Measurements from ENCODE around the gene RSRC1.
"Not testable (repeated sequence)": the region's sequence is repeated elsewhere in the genome, so short reads cannot be mapped to it uniquely, and the experiment has no call there.

The RSRC1 gene

DNA sequence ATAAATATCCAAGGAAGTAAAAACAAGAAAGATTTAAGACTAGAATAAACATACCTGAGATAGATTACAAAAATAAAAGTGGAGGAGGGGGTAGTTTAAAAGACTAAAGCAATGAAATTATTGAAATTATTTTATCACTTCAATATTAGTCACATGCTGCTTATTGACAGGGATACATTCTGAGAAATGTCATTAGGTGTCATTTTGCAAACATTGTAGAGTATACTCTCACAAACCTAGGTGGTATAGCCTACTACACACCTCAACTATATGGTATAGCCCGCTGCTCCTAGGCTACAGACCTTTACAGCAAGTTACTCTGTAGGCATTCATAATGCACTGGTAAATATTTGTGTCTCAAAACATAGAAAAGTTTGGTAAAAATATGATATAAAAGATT is 384.0 kb downstream of the RSRC1 start:
- no peak overlapping the region for H2BK12ac ChIP-seq (ENCODE audit: low read length)
- H3K79me1 ChIP-seq (ENCODE audit: low read length), result no peaks in the 10 kb centered on the region
- no peak overlapping the region for H3K4me3 ChIP-seq (ENCODE audit: low read depth, low read length)
- H2BK120ac ChIP-seq (ENCODE audit: insufficient read depth, low read length, poor library complexity), result no peak overlapping the region
- DNase-seq, result no peak
- H3K9me3 ChIP-seq (ENCODE audit: insufficient read depth, low read depth, low read length), result no peaks in the 10 kb centered on the region
- H4K8ac ChIP-seq (ENCODE audit: low read depth, low read length), result no peak overlapping the region
- no peak overlapping the region for H4K12ac ChIP-seq (ENCODE audit: low read depth, low read length)
- no peak overlapping the region for H2AFZ ChIP-seq (ENCODE audit: insufficient read depth, low read length, poor library complexity)
- H3K4ac ChIP-seq (ENCODE audit: low read depth, low read length), result no peak overlapping the region
- no peak overlapping the region for H3K23ac ChIP-seq (ENCODE audit: low read length)
- WGBS (ENCODE audit: extremely low coverage, insufficient coverage, insufficient read length), result no CpG with 5 or more reads among the region's 1 CpG
- H3K18ac ChIP-seq (ENCODE audit: low read length), result no peak overlapping the region
- no peak overlapping the region for H2AK5ac ChIP-seq (ENCODE audit: low read length)
- H3K14ac ChIP-seq (ENCODE audit: low read length), result no peak overlapping the region
- H4K91ac ChIP-seq (ENCODE audit: low read depth, low read length), result no peak overlapping the region
- no peak overlapping the region for H2BK5ac ChIP-seq (ENCODE audit: low read depth, low read length, poor library complexity)
- H3K4me2 ChIP-seq (ENCODE audit: low read length), result no peak overlapping the region
- H3K4me1 ChIP-seq (ENCODE audit: control insufficient read depth in 1 of 2, insufficient read depth in 2 of 2, low read length in 2 of 2), result no peaks in the 10 kb centered on the region
- H3K9ac ChIP-seq (ENCODE audit: low read length), result no peak overlapping the region
- no peaks in the 10 kb centered on the region for H3K36me3 ChIP-seq (ENCODE audit: control insufficient read depth in 1 of 2, insufficient read depth in 2 of 2, low read length in 2 of 2)
- no peak overlapping the region for H3K27ac ChIP-seq (ENCODE audit: low read depth, low read length)
- H3K79me2 ChIP-seq (ENCODE audit: control insufficient read depth, insufficient read depth, low read length, poor library complexity), result no peaks in the 10 kb centered on the region
- no peaks in the 10 kb centered on the region for H3K27me3 ChIP-seq (ENCODE audit: insufficient read depth, low read length)

- no peak overlapping the region for H4K12ac ChIP-seq (ENCODE audit: low read depth, low read length)
- no peak overlapping the region for H3K9ac ChIP-seq (ENCODE audit: low read length)
- H3K4me1 ChIP-seq (ENCODE audit: control insufficient read depth in 1 of 2, insufficient read depth in 2 of 2, low read length in 2 of 2), result no peaks in the 10 kb centered on the region
- no peaks in the 10 kb centered on the region for H3K9me3 ChIP-seq (ENCODE audit: insufficient read depth, low read depth, low read length)
- no peak overlapping the region for H3K14ac ChIP-seq (ENCODE audit: low read length)
- no peak overlapping the region for H3K23ac ChIP-seq (ENCODE audit: low read length)
- no peak overlapping the region for H4K8ac ChIP-seq (ENCODE audit: low read depth, low read length)
- no peak overlapping the region for H4K91ac ChIP-seq (ENCODE audit: low read depth, low read length)
- H3K36me3 ChIP-seq (ENCODE audit: control insufficient read depth in 1 of 2, insufficient read depth in 2 of 2, low read length in 2 of 2), result no peaks in the 10 kb centered on the region
- no peaks in the 10 kb centered on the region for H3K79me2 ChIP-seq (ENCODE audit: control insufficient read depth, insufficient read depth, low read length, poor library complexity)
- H3K4me3 ChIP-seq (ENCODE audit: low read depth, low read length), result no peak overlapping the region
- H3K27ac ChIP-seq (ENCODE audit: low read depth, low read length), result no peak overlapping the region
- H3K18ac ChIP-seq (ENCODE audit: low read length), result no peak overlapping the region
- no peak overlapping the region for H2AK5ac ChIP-seq (ENCODE audit: low read length)
- H3K4me2 ChIP-seq (ENCODE audit: low read length), result no peak overlapping the region
- no peak overlapping the region for H2BK120ac ChIP-seq (ENCODE audit: insufficient read depth, low read length, poor library complexity)
- no peaks in the 10 kb centered on the region for H3K27me3 ChIP-seq (ENCODE audit: insufficient read depth, low read length)
- H2AFZ ChIP-seq (ENCODE audit: insufficient read depth, low read length, poor library complexity), result no peak overlapping the region
- H3K4ac ChIP-seq (ENCODE audit: low read depth, low read length), result no peak overlapping the region
- H2BK5ac ChIP-seq (ENCODE audit: low read depth, low read length, poor library complexity), result no peak overlapping the region
- no peaks in the 10 kb centered on the region for H3K79me1 ChIP-seq (ENCODE audit: low read length)
- DNase-seq, result no peak
- WGBS (ENCODE audit: extremely low coverage, insufficient coverage, insufficient read length), result no CpG with 5 or more reads among the region's 5 CpGs
- H2BK12ac ChIP-seq (ENCODE audit: low read length), result no peak overlapping the region
These were observed 384.8 kb downstream of the RSRC1 start for GRCh38 chr3:158494673-158495072.

DNA sequence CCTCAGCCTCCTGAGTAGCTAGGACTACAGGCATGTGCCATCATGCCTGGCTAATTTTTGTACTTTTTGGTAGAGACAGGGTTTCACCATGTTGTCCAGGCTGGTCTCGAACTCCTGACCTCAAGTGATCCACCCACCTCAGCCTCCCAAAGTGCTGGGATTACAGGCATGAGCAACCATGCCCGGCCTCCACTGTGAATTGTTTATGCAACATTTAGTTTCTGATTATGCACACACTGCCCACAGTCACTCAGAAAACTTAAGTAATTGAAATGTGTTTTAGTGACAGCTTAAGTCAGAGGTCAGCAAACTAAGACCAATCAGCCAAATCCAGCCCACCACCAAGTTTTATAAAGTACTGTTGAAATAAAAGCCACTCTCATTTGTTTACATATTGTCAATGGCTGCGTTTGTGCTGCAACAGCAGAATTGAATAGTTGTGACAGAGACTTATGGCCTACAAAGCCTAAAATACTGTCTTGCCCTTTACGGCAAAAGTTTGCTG is 385.6 kb downstream of the RSRC1 start:
- not testable (repeated sequence) for H3K4me3 ChIP-seq (ENCODE audit: low read depth, low read length); H3K9ac ChIP-seq (ENCODE audit: low read length); H3K4me1 ChIP-seq (ENCODE audit: control insufficient read depth in 1 of 2, insufficient read depth in 2 of 2, low read length in 2 of 2); H3K4ac ChIP-seq (ENCODE audit: low read depth, low read length); H2BK12ac ChIP-seq (ENCODE audit: low read length); H4K91ac ChIP-seq (ENCODE audit: low read depth, low read length); H3K79me1 ChIP-seq (ENCODE audit: low read length); H3K79me2 ChIP-seq (ENCODE audit: control insufficient read depth, insufficient read depth, low read length, poor library complexity); H2BK120ac ChIP-seq (ENCODE audit: insufficient read depth, low read length, poor library complexity); H3K18ac ChIP-seq (ENCODE audit: low read length); H3K27ac ChIP-seq (ENCODE audit: low read depth, low read length); DNase-seq; H3K14ac ChIP-seq (ENCODE audit: low read length); H3K36me3 ChIP-seq (ENCODE audit: control insufficient read depth in 1 of 2, insufficient read depth in 2 of 2, low read length in 2 of 2); H3K4me2 ChIP-seq (ENCODE audit: low read length); H2AK5ac ChIP-seq (ENCODE audit: low read length); H4K12ac ChIP-seq (ENCODE audit: low read depth, low read length); H3K27me3 ChIP-seq (ENCODE audit: insufficient read depth, low read length); H2AFZ ChIP-seq (ENCODE audit: insufficient read depth, low read length, poor library complexity); H3K9me3 ChIP-seq (ENCODE audit: insufficient read depth, low read depth, low read length); H4K8ac ChIP-seq (ENCODE audit: low read depth, low read length); H3K23ac ChIP-seq (ENCODE audit: low read length); H2BK5ac ChIP-seq (ENCODE audit: low read depth, low read length, poor library complexity)
- WGBS (ENCODE audit: extremely low coverage, insufficient coverage, insufficient read length), result no CpG with 5 or more reads among the region's 4 CpGs

GRCh38 chr3:158505117-158505516 is 395.2 kb downstream of the RSRC1 start:
- Histone ChIP-seq H2AFZ (ENCODE audit: insufficient read depth, low read length, poor library complexity) (no peak overlapping the region), H3K23ac (ENCODE audit: low read length) (no peak overlapping the region), H3K9ac (ENCODE audit: low read length) (no peak overlapping the region), H3K4me2 (ENCODE audit: low read length) (no peak overlapping the region), H3K79me2 (ENCODE audit: control insufficient read depth, insufficient read depth, low read length, poor library complexity) (no peaks in the 10 kb centered on the region), H4K8ac (ENCODE audit: low read depth, low read length) (no peak overlapping the region), H3K14ac (ENCODE audit: low read length) (no peak overlapping the region), H4K12ac (ENCODE audit: low read depth, low read length) (no peak overlapping the region), H2BK12ac (ENCODE audit: low read length) (no peak overlapping the region), H3K4ac (ENCODE audit: low read depth, low read length) (no peak overlapping the region), H2AK5ac (ENCODE audit: low read length) (no peak overlapping the region), H3K4me1 (ENCODE audit: control insufficient read depth in 1 of 2, insufficient read depth in 2 of 2, low read length in 2 of 2) (no peaks in the 10 kb centered on the region), H3K4me3 (ENCODE audit: low read depth, low read length) (no peak overlapping the region), H3K36me3 (ENCODE audit: control insufficient read depth in 1 of 2, insufficient read depth in 2 of 2, low read length in 2 of 2) (no peaks in the 10 kb centered on the region), H3K9me3 (ENCODE audit: insufficient read depth, low read depth, low read length) (no peaks in the 10 kb centered on the region), H2BK120ac (ENCODE audit: insufficient read depth, low read length, poor library complexity) (no peak overlapping the region), H3K27ac (ENCODE audit: low read depth, low read length) (no peak overlapping the region), H2BK5ac (ENCODE audit: low read depth, low read length, poor library complexity) (no peak overlapping the region), H3K18ac (ENCODE audit: low read length) (no peak overlapping the region), H3K27me3 (ENCODE audit: insufficient read depth, low read length) (no peaks in the 10 kb centered on the region), H4K91ac (ENCODE audit: low read depth, low read length) (no peak overlapping the region), H3K79me1 (ENCODE audit: low read length) (no peaks in the 10 kb centered on the region)
- no peak for DNase-seq

All from trophoblast cell (in vitro differentiated cells and primary cell).